HepG2 (cell line): ENCODE measurements around the gene WDR62. TPM values are rescaled to one million over a fixed set of nuclear protein-coding genes. Genes with fewer than 3 reads are reported as not detected.

Experiments used
- YY1 ChIP-seq: IDR thresholded peaks from 2 replicates; pipeline ENCODE4 v1.6.1; 2011; ENCODE audit warnings: low read length, low read depth, moderate library complexity, mild to moderate bottlenecking; ENCODE audit not compliant: insufficient read depth, insufficient replicate concordance
- ZFYVE20 ChIP-seq: sonication (generic); formaldehyde crosslinking; IDR thresholded peaks from 2 replicates; pipeline ENCODE4 v1.8.0; 2023; ENCODE audit warnings: low read depth, mild to moderate bottlenecking, moderate library complexity, missing genetic modification reagents, borderline replicate concordance
- ZNF891 ChIP-seq: sonication (generic); formaldehyde crosslinking; IDR thresholded peaks from 2 replicates; pipeline ENCODE4 v1.5.0; 2020; ENCODE audit warnings: mild to moderate bottlenecking, missing genetic modification reagents
- polyA plus RNA-seq, 8 experiments: library from polyadenylated mRNA; depleted of rRNA in 3 of 8; stranded (reverse) in 7 of 8; unstranded in 1 of 8; fragments of >200 nt; fragmentation: Illumina TruSeq in 4 of 8; extraction: Trizol in 4 of 8; gene quantifications; 2 replicates each; pipeline versions ENCODE4 v1.2.1 to v1.2.3, GENCODE V29; 2011 to 2016; ENCODE audit warnings: low read depth in 4 of 8, missing spikeins in 1 of 8, mixed read lengths in 1 of 8; ENCODE audit not compliant: insufficient read depth in 1 of 8
- total RNA-seq, 5 experiments: library from RNA; depleted of rRNA; stranded (reverse); fragments of >200 nt; fragmentation: Illumina TruSeq; extraction: Trizol; gene quantifications; 2 replicates each; pipeline ENCODE4 v1.2.3, GENCODE V29; 2016; ENCODE audit warnings: low read depth in 1 of 5
- TF ChIP-seq, protein P1 (sequence below), 2 experiments: fragments of 450-650 bp in 1 of 2; sonication (generic) in 1 of 2; formaldehyde crosslinking in 1 of 2; IDR thresholded peaks; 2 replicates each; pipeline versions ENCODE4 v1.6.1 to v1.8.0; 2016 to 2022; ENCODE audit warnings: antibody characterized with exemption in 1 of 2, mild to moderate bottlenecking in 1 of 2, missing genetic modification reagents in 1 of 2
- TF ChIP-seq, protein P2 (sequence below): sonication (generic); formaldehyde crosslinking; IDR thresholded peaks from 2 replicates; pipeline ENCODE4 v1.4.0; 2020; ENCODE audit warnings: missing genetic modification reagents
- TF ChIP-seq, protein P3 (sequence below): sonication (generic); formaldehyde crosslinking; IDR thresholded peaks from 2 replicates; pipeline ENCODE4 v1.8.0; 2023; ENCODE audit warnings: mild to moderate bottlenecking, missing genetic modification reagents
- TF ChIP-seq, protein P4 (sequence below): sonication (generic); formaldehyde crosslinking; IDR thresholded peaks from 2 replicates; pipeline ENCODE4 v1.4.0; 2020; ENCODE audit warnings: missing genetic modification reagents, mild to moderate bottlenecking, borderline replicate concordance
- TF ChIP-seq, protein P5 (sequence below): sonication (generic); formaldehyde crosslinking; IDR thresholded peaks from 2 replicates; pipeline ENCODE4 v1.8.0; 2022; ENCODE audit warnings: missing genetic modification reagents, low read depth, mild to moderate bottlenecking, borderline replicate concordance
- TF ChIP-seq, protein P6 (sequence below): IDR thresholded peaks from 2 replicates; pipeline ENCODE4 v1.6.1; 2018; ENCODE audit warnings: missing genetic modification reagents

Gene WDR62
- total and polyA plus RNA-seq, 2 of the 13 experiments (the other 11 are each of a cell fraction or from before 2014, with no cell fraction given) = 5.8 to 12.5 TPM

DNA sequence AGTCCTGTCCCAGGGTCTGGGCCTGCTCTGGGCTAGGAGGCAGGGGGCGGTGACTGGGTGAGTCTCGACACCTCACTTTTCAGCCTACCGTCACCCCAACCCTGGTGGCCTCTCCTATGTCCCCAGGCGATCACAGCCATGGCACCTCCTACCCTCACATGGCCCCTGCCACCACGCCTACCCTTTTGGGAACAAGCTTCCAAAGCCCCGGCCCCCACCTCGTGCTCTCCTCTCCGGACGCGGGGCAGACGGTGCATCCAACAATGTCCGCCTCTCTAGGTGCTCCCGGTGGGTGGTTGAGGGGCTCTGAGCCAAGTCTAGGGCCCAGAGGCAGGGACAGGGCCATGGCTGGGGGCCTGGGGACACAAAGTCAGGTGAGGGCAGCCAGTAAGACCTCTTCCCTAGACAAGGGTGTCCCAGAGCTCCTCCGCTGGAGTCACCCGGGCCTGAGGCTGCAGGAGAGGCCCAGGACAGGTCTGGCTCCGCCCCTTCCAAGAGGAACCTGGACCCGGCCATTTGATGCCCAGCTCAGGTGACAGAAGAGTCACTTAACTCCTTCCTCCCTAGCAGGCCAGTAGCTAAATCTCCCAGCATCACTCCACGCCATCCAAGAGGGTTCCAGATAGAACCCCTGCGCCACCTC is 46.2 kb upstream of the WDR62 start, which contains the start of gene SYNE4 (continued):
- TF ChIP-seq, protein P1, sequence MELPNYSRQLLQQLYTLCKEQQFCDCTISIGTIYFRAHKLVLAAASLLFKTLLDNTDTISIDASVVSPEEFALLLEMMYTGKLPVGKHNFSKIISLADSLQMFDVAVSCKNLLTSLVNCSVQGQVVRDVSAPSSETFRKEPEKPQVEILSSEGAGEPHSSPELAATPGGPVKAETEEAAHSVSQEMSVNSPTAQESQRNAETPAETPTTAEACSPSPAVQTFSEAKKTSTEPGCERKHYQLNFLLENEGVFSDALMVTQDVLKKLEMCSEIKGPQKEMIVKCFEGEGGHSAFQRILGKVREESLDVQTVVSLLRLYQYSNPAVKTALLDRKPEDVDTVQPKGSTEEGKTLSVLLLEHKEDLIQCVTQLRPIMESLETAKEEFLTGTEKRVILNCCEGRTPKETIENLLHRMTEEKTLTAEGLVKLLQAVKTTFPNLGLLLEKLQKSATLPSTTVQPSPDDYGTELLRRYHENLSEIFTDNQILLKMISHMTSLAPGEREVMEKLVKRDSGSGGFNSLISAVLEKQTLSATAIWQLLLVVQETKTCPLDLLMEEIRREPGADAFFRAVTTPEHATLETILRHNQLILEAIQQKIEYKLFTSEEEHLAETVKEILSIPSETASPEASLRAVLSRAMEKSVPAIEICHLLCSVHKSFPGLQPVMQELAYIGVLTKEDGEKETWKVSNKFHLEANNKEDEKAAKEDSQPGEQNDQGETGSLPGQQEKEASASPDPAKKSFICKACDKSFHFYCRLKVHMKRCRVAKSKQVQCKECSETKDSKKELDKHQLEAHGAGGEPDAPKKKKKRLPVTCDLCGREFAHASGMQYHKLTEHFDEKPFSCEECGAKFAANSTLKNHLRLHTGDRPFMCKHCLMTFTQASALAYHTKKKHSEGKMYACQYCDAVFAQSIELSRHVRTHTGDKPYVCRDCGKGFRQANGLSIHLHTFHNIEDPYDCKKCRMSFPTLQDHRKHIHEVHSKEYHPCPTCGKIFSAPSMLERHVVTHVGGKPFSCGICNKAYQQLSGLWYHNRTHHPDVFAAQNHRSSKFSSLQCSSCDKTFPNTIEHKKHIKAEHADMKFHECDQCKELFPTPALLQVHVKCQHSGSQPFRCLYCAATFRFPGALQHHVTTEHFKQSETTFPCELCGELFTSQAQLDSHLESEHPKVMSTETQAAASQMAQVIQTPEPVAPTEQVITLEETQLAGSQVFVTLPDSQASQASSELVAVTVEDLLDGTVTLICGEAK (IDR thresholded peaks at IDR 0.05) = no peak
- TF ChIP-seq, protein P1 (CRISPR knock-in tag; IDR thresholded peaks at IDR 0.05) = peak; percentile 50; the same call in 1 of the 2 replicates
- TF ChIP-seq ZFYVE20 (CRISPR knock-in tag) (no peak), YY1 (peak; percentile 20), ZNF891 (CRISPR knock-in tag) (peak; percentile 64; the same call in 1 of the 2 replicates)
- TF ChIP-seq, protein P2, sequence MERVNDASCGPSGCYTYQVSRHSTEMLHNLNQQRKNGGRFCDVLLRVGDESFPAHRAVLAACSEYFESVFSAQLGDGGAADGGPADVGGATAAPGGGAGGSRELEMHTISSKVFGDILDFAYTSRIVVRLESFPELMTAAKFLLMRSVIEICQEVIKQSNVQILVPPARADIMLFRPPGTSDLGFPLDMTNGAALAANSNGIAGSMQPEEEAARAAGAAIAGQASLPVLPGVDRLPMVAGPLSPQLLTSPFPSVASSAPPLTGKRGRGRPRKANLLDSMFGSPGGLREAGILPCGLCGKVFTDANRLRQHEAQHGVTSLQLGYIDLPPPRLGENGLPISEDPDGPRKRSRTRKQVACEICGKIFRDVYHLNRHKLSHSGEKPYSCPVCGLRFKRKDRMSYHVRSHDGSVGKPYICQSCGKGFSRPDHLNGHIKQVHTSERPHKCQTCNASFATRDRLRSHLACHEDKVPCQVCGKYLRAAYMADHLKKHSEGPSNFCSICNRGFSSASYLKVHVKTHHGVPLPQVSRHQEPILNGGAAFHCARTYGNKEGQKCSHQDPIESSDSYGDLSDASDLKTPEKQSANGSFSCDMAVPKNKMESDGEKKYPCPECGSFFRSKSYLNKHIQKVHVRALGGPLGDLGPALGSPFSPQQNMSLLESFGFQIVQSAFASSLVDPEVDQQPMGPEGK = peak; percentile 42; the same call in 1 of the 2 replicates
- TF ChIP-seq, protein P3, sequence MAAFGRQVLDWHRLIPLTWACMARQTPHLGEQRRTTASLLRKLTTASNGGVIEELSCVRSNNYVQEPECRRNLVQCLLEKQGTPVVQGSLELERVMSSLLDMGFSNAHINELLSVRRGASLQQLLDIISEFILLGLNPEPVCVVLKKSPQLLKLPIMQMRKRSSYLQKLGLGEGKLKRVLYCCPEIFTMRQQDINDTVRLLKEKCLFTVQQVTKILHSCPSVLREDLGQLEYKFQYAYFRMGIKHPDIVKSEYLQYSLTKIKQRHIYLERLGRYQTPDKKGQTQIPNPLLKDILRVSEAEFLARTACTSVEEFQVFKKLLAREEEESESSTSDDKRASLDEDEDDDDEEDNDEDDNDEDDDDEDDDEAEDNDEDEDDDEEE (CRISPR knock-in tag) = no peak
- TF ChIP-seq, protein P4, sequence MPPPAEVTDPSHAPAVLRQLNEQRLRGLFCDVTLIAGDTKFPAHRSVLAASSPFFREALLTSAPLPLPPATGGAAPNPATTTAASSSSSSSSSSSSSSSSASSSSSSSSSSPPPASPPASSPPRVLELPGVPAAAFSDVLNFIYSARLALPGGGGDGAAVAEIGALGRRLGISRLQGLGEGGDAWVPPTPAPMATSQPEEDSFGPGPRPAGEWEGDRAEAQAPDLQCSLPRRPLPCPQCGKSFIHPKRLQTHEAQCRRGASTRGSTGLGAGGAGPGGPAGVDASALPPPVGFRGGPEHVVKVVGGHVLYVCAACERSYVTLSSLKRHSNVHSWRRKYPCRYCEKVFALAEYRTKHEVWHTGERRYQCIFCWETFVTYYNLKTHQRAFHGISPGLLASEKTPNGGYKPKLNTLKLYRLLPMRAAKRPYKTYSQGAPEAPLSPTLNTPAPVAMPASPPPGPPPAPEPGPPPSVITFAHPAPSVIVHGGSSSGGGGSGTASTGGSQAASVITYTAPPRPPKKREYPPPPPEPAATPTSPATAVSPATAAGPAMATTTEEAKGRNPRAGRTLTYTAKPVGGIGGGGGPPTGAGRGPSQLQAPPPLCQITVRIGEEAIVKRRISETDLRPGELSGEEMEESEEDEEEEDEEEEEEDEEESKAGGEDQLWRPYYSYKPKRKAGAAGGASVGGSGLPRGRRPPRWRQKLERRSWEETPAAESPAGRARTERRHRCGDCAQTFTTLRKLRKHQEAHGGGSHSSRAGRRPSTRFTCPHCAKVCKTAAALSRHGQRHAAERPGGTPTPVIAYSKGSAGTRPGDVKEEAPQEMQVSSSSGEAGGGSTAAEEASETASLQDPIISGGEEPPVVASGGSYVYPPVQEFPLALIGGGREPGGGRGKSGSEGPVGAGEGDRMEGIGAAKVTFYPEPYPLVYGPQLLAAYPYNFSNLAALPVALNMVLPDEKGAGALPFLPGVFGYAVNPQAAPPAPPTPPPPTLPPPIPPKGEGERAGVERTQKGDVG (CRISPR knock-in tag) = no peak
- TF ChIP-seq, protein P5, sequence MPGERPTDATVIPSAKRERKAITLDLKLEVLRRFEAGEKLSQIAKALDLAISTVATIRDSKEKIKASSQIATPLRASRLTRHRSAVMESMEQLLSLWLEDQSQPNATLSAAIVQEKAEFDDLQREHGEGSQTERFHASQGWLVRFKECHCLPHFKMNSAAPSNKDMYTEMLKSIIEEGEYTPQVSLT = no peak
- TF ChIP-seq, protein P6, sequence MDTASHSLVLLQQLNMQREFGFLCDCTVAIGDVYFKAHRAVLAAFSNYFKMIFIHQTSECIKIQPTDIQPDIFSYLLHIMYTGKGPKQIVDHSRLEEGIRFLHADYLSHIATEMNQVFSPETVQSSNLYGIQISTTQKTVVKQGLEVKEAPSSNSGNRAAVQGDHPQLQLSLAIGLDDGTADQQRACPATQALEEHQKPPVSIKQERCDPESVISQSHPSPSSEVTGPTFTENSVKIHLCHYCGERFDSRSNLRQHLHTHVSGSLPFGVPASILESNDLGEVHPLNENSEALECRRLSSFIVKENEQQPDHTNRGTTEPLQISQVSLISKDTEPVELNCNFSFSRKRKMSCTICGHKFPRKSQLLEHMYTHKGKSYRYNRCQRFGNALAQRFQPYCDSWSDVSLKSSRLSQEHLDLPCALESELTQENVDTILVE (CRISPR knock-in tag) = peak; percentile 76; the same call in 1 of the 2 replicates
